Natural killer cell (primary cell): ENCODE results near the gene LTB. TPM values are rescaled to one million over a fixed set of nuclear protein-coding genes. Genes with fewer than 3 reads are reported as not detected.
A peak's percentile ranks its signal among the peaks of the same experiment; 100 is the strongest.

ENCODE experiments used
- ATAC-seq, 3 donors: fragments of 150-1000 bp in 2 of 3; fragments of 200-7000 bp in 1 of 3; cut with Tn5 transposase; 1 replicate in 1 of 3; 2 replicates in 2 of 3; pipeline ENCODE4 v1.10.0; 2021; ENCODE audit warnings: mild to moderate bottlenecking in 2 of 3, moderate library complexity in 2 of 3
- DNase-seq, 2 donors: peaks; one replicate each; pipeline versions ENCODE4 v3.0.0 to v3.0.0-alpha.2; 2013 to 2021; ENCODE audit warnings: mixed read lengths in 1 of 2
- H3K27ac ChIP-seq: one replicate; pipeline ENCODE4 v1.5.1; 2013; ENCODE audit warnings: mild to moderate bottlenecking, low read length
- H3K27me3 ChIP-seq: one replicate; pipeline ENCODE4 v1.6.1; 2013; ENCODE audit warnings: low read length; ENCODE audit not compliant: control insufficient read depth, insufficient read depth
- H3K36me3 ChIP-seq: one replicate; pipeline ENCODE4 v1.6.1; 2013; ENCODE audit warnings: low read length; ENCODE audit not compliant: control insufficient read depth, insufficient read depth
- H3K4me1 ChIP-seq: one replicate; pipeline ENCODE4 v1.6.1; 2013; ENCODE audit warnings: low read length; ENCODE audit not compliant: control insufficient read depth, insufficient read depth
- H3K4me3 ChIP-seq: one replicate; pipeline ENCODE4 v1.5.1; 2013; ENCODE audit warnings: low read length
- H3K9me3 ChIP-seq: one replicate; pipeline ENCODE4 v1.6.1; 2013; ENCODE audit warnings: low read length; ENCODE audit not compliant: control insufficient read depth, insufficient read depth
- H3K27ac Mint-ChIP-seq, 2 donors: one replicate each; pipeline ENCODE4 v1.8.0; 2022; ENCODE audit warnings: mild to moderate bottlenecking in 2 of 2, mixed read lengths in 2 of 2, moderate library complexity in 1 of 2
- H3K27me3 Mint-ChIP-seq, 2 donors: one replicate each; pipeline ENCODE4 v1.8.0; 2022; ENCODE audit warnings: low read depth in 2 of 2, mixed read lengths in 2 of 2
- H3K36me3 Mint-ChIP-seq: one replicate; pipeline ENCODE4 v1.8.0; 2022; ENCODE audit warnings: mixed read lengths
- H3K4me1 Mint-ChIP-seq, 2 donors: one replicate each; pipeline ENCODE4 v1.8.0; 2022; ENCODE audit warnings: mixed read lengths in 2 of 2
- H3K4me3 Mint-ChIP-seq: one replicate; pipeline ENCODE4 v1.8.0; 2022; ENCODE audit warnings: mild to moderate bottlenecking, moderate library complexity, mixed read lengths
- H3K9me3 Mint-ChIP-seq, 2 donors: one replicate each; pipeline ENCODE4 v1.8.0; 2022; ENCODE audit warnings: mixed read lengths in 2 of 2
- CTCF ChIP-seq: fragments of 200-600 bp; IDR thresholded peaks from one replicate; pipeline ENCODE4 v1.8.0; 2022; ENCODE audit warnings: antibody characterized with exemption
- WGBS: methylation state at CpG from one replicate; pipeline ENCODE4 v1.1.7; 2013; ENCODE audit warnings: missing lambda C conversion rate; ENCODE audit not compliant: insufficient coverage; 5-methylcytosine and 5-hydroxymethylcytosine counted together
- intact Hi-C: fragments of 100-400 bp; cut with micrococcal nuclease; formaldehyde crosslinking; loops from one replicate; pipeline ENCODE4 v1.14.2; 2022
- total RNA-seq, 4 donors: library from RNA; stranded (reverse); fragments of 120-200 nt in 1 of 4; gene quantifications; one replicate each; pipeline versions ENCODE4 v1.2.3 to v1.2.4, GENCODE V29; 2013 to 2022

Gene LTB, protein sequence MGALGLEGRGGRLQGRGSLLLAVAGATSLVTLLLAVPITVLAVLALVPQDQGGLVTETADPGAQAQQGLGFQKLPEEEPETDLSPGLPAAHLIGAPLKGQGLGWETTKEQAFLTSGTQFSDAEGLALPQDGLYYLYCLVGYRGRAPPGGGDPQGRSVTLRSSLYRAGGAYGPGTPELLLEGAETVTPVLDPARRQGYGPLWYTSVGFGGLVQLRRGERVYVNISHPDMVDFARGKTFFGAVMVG
- total RNA-seq, result 10 to 100 TPM; 17.7 to 42.1 (median 32.6) TPM
- total RNA-seq (2013), result 252 TPM

GRCh38 chr6:31582230-31582643 is at the start of gene LTB:
Gene LTB, minus strand, starts transcription at chr6:31582424. Its CDS starts 7 bp downstream, at chr6:31582417.
- Histone ChIP-seq H3K27ac (peak within 1 kb of the TSS; percentile 87), H3K4me1 (peaks cover 90% of the 10 kb centered on the region), H3K4me3 (peak within 1 kb of the TSS; percentile 98), H3K27me3 (no peaks in the 10 kb centered on the region), H3K9me3 (no peaks in the 10 kb centered on the region), H3K36me3 (peaks cover 7% of the 10 kb centered on the region)
- ATAC-seq (no peak), DNase-seq (peak in 1 of 2 donors; percentile 88)
- Mint-ChIP-seq H3K4me1 (peaks cover 74 to 75% of the 10 kb centered on the region in 2 donors), H3K27ac (peak within 1 kb of the TSS; percentile 95 to 100), H3K4me3 (peak within 1 kb of the TSS; percentile 98), H3K36me3 (no peaks in the 10 kb centered on the region), H3K27me3 (no peaks in the 10 kb centered on the region), H3K9me3 (no peaks in the 10 kb centered on the region)
- no peak for TF ChIP-seq CTCF
- WGBS, result 0% methylated on average over 2 of the region's 3 CpGs
- intact Hi-C loops, result loop anchor here (5.0 kb wide), 1 partner anchor 90 kb away; no protein-coding TSS in a partner anchor

- Histone ChIP-seq H3K9me3 (no peaks in the 10 kb centered on the region), H3K27ac (no peak overlapping the region), H3K36me3 (peaks cover 94% of the 10 kb centered on the region), H3K4me1 (no peaks in the 10 kb centered on the region), H3K4me3 (no peak overlapping the region), H3K27me3 (no peaks in the 10 kb centered on the region)
- H3K27ac Mint-ChIP-seq, result peak overlapping the region; percentile 26 to 76
- DNase-seq (no peak), ATAC-seq (no peak)
- no peak for TF ChIP-seq CTCF
- no peaks in the 10 kb centered on the region for H3K27me3 Mint-ChIP-seq
- H3K4me3 Mint-ChIP-seq, result no peak overlapping the region
- no peaks in the 10 kb centered on the region for H3K9me3 Mint-ChIP-seq
- intact Hi-C loops, result no loop called here
- WGBS, result 96% methylated on average over 32 of the region's 32 CpGs
- H3K4me1 Mint-ChIP-seq, result peaks cover 6 to 25% of the 10 kb centered on the region in 2 donors
- H3K36me3 Mint-ChIP-seq, result peaks cover 13% of the 10 kb centered on the region
Observed at GRCh38 chr6:31631681-31632278, 49.6 kb upstream of the LTB start.

GRCh38 chr6:31631209-31631608 is 49.0 kb upstream of the LTB start:
- TF ChIP-seq CTCF, result no peak
- WGBS, result 95% methylated on average over 16 of the region's 16 CpGs
- Histone ChIP-seq H3K27ac (no peak overlapping the region), H3K27me3 (no peaks in the 10 kb centered on the region), H3K36me3 (peaks cover 94% of the 10 kb centered on the region), H3K4me3 (no peak overlapping the region), H3K4me1 (no peaks in the 10 kb centered on the region), H3K9me3 (no peaks in the 10 kb centered on the region)
- no peak for ATAC-seq
- intact Hi-C loops, result no loop called here
- Mint-ChIP-seq H3K4me1 (peaks cover 6 to 29% of the 10 kb centered on the region in 2 donors), H3K27me3 (no peaks in the 10 kb centered on the region), H3K36me3 (peaks cover 18% of the 10 kb centered on the region), H3K9me3 (no peaks in the 10 kb centered on the region), H3K4me3 (no peak overlapping the region), H3K27ac (peak overlapping the region; percentile 26 to 54)
- DNase-seq, result no peak
